GM21717 (cell line): Measurements from ENCODE around the gene FLNA.
"Not testable (repeated sequence)": the region's sequence is repeated elsewhere in the genome, so short reads cannot be mapped to it uniquely, and the experiment has no call there.

Experiments used
- ATAC-seq: cut with Tn5 transposase; IDR thresholded peaks from one replicate; pipeline ENCODE4 v1.9.1; 2021; ENCODE audit warnings: mild to moderate bottlenecking, moderate library complexity; ENCODE audit not compliant: unreplicated experiment

FLNA gene

DNA sequence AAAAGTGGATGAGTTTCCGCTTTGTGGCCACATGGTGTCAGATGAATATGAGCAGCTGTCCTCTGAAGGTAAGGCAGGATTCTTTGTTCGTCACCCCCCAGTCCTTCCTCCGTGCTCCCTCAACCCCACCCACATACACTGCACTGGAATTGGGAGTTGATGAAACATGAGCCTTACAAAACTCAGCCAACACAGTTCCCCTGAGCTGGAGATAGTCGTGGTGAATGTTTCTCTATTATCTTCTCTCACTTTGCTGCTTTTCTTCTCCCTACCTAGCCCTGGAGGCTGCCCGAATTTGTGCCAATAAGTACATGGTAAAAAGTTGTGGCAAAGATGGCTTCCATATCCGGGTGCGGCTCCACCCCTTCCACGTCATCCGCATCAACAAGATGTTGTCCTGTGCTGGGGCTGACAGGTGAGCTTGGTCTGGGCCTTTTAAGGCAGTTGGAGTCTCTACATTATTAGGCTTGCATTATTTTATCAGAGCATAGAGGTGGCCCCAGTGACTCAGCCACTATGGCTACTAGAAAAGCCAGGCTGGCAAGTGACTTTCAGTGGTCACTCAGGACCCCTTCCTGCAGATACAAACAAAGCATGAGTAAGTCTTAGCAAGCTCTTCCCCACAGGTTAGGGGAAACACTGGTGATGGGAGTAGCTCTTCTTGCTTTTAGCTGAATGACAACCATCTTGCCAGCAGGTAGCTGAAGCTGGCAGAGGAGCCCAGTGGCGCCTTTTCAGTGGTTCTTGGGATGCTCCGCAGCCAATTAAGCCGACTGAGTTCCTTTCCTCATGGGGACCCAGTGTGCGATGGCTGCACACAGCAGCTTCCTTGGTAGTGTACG, 25.3 kb upstream of the FLNA start:
- no peak for ATAC-seq

DNA sequence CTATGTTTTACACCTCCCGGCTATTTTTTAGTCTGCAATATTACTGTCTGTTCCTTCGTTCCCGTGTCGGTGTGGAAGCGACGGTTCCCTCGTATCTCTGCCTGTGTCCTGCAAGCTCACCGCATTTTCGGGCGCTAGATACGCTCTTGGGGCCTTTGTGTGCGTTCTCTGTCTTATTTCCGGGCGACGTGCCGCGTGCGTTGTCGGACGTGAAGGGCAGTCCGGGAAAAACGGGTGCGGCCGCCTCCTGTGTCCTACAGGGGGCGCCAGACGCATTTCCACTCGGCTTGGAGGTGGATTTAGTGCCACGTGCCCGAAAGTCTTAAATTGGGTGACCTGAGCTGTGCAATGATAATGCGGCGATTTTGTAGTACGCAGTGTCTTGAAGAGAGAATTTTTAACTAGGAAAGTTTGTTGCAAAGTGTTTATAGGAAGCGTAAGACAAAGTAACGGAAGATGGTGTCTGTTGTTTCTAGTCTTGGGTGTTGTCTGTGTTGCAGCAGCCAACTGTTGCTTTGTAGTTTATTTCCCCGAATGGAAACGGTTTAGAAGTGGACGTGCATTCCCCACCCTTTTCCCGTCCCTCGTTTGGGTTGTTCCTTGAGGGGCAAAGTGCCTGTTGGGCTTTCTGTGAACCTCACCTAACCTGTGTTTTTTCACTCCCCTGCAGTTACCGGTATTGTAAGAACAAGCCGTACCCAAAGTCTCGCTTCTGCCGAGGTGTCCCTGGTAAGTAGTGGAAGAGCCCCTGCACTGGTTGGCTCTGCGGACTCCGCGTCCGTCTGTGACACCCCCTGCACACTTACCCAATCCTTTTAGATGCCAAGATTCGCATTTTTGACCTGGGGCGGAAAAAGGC, 24.5 kb upstream of the FLNA start:
- ATAC-seq = peak; percentile 17

DNA sequence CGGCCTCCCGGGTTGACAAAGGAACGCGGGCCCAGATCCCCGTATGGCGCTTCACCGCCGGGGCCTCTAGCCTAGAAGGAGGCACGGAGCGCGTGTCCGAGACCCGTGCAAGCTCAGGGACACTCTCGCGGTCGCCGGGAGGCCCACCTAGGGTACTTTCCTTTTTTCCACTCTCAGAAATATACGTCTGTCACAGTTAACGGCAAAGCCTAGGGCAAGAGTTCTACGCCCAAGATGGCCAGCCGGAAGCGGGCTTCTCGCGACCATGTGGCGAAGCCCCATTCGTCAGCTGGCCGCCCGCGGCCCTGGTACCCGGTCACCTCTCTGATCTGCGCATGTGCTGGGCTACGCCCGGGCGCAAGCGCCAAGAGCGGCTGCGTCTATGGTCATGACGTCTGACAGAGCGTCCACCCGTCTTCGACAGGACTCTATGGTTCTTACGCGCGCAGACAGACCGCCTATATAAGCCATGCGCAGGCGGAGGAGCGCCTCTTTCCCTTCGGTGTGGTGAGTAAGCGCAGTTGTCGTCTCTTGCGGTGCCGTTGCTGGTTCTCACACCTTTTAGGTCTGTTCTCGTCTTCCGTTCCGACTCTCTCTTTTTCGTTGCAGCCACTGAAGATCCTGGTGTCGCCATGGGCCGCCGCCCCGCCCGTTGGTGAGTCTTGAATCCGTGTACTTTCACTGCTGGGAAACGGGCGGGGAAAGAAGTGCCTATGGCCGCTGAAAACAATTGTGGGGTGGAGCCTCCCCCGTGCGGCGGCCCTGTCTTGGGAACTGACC, 23.6 kb upstream of the FLNA start, which contains the start of gene RPL10:
Gene RPL10 (plus strand): TSS at position 490 of the 780 bp plus-strand sequence. CDS start 143 bp downstream, at position 633.
- ATAC-seq = peak; percentile 65

DNA sequence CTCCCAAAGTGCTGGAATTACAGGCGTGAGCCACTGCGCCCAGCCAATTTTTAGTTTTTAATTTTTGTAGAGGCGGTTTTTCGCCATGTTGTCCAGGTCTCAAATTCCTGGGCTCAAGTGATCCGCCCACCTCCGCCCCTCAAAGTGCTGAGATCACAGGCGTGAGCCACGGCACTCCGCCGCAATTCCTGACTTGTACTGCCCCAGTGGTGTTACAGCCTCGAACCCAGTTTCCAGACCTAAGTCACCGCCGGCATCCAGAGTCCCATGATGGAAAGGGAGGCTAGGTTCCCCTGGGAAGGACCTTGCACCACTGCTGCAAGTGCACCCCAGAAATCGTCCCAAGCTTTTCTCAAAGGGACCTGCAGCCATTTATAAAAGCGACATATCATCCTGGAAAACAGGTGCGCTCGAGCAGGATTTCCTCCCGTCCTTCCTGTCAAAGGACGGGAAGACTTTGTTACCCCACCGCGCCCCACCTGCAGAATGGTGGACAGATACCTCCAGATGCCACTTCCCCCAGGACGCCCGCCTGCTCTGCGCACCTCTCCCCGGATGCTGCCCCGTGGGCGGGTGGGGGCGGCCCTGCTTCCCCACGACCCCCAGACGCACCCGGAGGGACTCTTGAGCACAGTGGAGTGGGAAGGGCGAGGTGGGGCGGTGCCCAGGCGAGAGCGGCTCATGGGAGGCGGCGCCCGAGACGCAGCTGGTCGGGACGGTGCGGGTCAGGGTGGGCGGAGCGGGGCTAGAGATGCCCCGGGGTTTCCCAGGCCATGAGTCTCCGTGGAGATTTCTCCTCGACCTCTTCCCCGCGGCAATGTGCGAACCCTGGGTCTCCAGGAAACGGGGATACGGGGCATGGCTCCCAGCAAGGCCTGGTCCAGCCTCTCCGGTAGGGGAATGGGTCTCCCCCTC, 22.8 kb upstream of the FLNA start:
- ATAC-seq = peak; percentile 47

DNA sequence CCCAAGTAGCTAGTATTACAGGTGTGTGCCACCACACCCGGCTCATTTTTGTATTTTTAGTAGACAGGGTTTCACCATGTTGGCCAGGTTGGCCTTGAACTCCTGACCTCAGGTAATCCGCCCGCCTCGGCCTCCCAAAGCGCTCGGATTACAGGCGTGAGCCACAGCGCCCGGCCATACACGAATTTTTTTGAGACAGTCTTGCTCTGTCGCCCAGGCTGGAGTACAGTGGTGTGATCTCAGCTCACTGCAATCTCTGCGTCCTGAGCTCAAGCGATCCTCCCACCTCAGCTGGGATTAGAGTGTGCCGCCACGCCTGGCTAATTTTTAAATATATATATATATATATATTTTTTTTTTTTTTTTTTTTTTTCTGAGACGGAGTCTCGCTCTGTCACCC, 21.9 kb upstream of the FLNA start:
- not testable (repeated sequence) for ATAC-seq

- ATAC-seq = peak; percentile 68
Observed at GRCh38 chrX:154389812-154390747, 15.6 kb upstream of the FLNA start.

DNA sequence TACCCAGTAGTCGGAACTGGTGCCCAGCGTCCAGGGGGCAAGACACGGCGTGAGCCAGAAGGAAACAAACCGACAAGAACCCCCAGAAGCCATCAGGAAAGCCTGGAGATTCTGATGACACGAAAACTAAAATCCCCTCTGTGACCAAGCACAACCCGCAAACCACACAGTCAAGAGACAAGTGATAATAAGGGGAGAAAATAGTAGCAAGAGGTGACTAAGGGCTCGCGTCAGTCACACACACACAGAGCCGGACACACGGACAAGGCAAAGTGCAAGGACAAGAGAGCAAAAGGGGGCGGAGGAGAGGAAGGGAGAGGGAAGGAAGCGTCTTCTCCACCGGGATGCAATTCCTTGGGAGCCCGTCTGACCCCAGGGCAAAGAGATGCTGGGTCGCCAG, 14.2 kb upstream of the FLNA start:
- ATAC-seq = peak; percentile 18

DNA sequence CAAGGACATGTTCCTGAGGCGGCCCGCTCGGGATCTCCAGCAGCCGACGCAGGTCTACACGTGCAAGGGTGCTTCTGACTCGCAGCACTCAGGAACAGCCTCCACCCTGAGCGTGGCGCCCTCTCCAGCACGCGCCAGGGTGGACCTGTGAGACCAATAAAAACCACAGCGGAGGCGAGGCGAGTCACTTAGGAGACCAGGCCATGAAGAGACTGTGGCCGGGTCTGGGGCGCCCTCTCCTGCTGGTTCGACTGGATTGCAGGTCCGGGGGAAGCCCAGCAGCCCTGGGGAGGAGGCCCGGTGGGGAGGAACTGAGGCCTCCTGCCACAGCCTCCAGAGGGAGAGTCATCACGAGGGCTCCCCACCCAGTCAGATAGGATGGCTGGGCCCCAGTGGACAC, 13.7 kb upstream of the FLNA start:
- not testable (repeated sequence) for ATAC-seq

GRCh38 chrX:154384284-154384892, 10.0 kb upstream of the FLNA start:
- no peak for ATAC-seq

DNA sequence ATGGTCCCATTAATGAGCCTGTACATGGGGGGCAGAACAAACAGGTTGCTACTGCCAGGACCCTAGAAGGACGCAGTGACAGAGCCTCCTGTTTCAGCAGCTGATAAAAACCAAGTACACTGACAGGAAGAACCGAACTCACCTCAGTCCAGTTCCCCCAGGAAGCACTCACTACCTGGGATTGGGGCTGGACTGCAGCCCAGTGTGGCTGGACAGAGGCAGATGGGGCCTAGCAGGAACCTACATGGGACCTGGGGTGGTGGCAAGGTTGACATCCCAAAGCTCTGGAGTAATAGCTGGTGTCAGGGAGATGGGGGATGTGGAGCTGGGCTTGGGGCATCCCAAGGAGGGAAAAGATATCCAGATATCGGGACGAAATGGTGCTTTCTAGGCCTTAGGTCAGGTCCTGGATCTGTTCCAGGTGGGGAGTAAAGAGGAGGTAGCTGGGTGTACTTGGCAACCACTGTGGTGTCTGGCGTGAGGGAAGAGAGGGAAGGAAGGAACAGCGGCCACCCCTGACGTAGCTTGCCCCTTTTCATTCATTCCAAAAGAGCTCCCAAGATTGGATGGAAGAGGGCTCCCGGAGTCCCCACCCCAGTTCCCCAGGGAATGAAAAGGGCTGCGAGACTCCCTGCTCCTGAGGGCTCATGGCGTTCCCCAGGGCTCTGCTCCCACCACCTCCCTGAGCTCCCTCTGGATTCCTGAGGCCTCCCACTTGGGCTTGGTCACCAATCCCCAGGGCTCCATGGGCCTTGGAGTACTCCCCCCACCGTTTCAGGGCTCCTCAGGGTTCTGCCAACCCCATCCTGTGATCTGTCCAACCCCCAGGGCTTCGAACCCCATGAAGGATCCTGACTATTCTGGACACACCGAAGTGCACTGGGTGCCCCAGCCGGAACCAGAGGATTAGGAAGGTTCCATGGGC, 9.2 kb upstream of the FLNA start:
- ATAC-seq = no peak

DNA sequence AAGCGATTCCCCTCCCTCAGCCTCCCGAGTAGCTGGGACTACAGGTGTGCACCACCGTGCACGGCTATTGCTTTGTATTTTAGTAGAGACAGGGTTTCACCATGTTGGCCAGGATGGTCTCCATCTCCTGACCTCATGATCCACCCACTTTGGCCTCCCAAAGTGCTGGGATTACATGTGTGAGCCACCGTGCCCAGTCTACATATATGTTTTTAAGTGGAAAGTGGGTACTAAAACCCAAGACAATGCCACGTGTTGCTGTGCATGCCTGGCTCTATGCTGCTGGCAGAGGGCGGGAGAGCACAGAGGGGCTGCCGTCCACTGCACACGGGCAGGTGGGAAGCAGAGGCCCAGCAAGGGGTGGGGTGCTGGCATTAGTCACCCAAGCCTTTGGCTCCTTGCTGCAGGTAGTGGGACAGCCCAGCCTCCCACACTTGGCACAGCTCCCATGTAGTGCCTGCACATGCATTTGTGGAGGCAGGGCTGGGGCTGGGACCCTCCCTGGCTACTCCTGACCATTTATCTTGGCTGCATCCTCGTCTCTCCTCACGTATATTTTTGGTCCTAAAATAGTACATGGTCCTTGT, 8.1 kb upstream of the FLNA start:
- ATAC-seq = no peak

- ATAC-seq = no peak
Observed at GRCh38 chrX:154381271-154381670, 6.8 kb upstream of the FLNA start.

- ATAC-seq = no peak
Observed at GRCh38 chrX:154380787-154381186, 6.4 kb upstream of the FLNA start.

- ATAC-seq = no peak
Observed at GRCh38 chrX:154380153-154380552, 5.7 kb upstream of the FLNA start.

GRCh38 chrX:154379569-154379951, 5.1 kb upstream of the FLNA start:
- ATAC-seq = no peak

DNA sequence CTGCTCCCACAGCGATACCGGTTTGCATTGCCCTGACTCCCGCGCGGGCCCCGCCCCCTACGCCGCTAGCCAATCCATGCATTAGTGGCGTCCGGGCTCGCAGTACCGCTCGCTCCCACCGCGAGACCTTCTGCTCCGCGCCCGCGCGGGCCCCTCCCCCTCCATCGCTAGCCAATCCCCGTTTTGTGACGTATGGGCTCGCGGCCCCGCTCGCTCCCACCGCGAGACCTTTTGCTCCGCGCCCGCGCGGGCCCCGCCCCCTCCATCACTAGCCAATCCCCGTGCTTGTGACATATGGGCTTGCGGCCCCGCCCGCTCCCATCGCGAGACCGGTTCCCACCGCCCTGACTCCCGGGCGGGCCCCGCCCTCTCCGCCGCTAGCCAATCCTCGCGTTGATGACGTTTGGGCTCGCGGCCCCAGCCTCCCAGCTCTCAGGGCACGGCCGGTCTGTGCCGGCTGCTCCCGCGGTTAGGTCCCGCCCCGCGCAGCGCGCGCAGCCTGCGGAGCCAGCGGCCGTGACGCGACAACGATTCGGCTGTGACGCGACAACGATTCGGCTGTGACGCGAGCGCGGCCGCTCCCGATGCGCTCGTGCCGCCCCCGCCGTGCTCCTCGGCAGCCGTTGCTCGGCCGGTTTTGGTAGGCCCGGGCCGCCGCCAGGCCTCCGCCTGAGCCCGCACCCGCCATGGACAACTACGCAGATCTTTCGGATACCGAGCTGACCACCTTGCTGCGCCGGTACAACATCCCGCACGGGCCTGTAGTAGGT, 4.5 kb upstream of the FLNA start, which contains the start of gene EMD:
Gene EMD (plus strand): TSS at position 497 of the 770 bp plus-strand sequence. CDS start 190 bp downstream, at position 687.
- peak; percentile 68 for ATAC-seq
